Esophagus squamous epithelium (tissue), 5 donors: ENCODE data around the gene SS18L1. TPM values are rescaled to one million over a fixed set of nuclear protein-coding genes. Genes with fewer than 3 reads are reported as not detected.

Experiments
- DNase-seq: peaks from one replicate; lab custom pipeline; 2025; lab: John Stamatoyannopoulos, UW
- H3K27ac ChIP-seq, 4 donors: fragments of 200-600 bp; sonication (generic); one replicate each; pipeline ENCODE4 v1.5.1; 2016 to 2019; ENCODE audit warnings: mild to moderate bottlenecking in 1 of 4
- H3K27me3 ChIP-seq, 4 donors: fragments of 200-600 bp; sonication (generic); 1 replicate in 3 of 4; 2 replicates in 1 of 4; pipeline versions ENCODE4 v1.5.1 to v1.6.0; 2017 to 2021; ENCODE audit warnings: antibody characterized with exemption in 1 of 4
- H3K36me3 ChIP-seq, 3 donors: fragments of 200-600 bp; sonication (generic); one replicate each; pipeline ENCODE4 v1.5.1; 2016 to 2019
- H3K4me1 ChIP-seq, 3 donors: fragments of 200-600 bp; sonication (generic); one replicate each; pipeline ENCODE4 v1.5.1; 2017 to 2019
- H3K4me3 ChIP-seq, 4 donors: fragments of 200-600 bp; sonication (generic); 1 replicate in 3 of 4; 2 replicates in 1 of 4; pipeline ENCODE4 v1.5.1; 2016 to 2019; ENCODE audit warnings: mild to moderate bottlenecking in 2 of 4, moderate library complexity in 1 of 4
- H3K9me3 ChIP-seq, 3 donors: fragments of 200-600 bp; sonication (generic); one replicate each; pipeline ENCODE4 v1.5.1; 2016 to 2019
- CTCF ChIP-seq, 6 experiments: fragments of 450-650 bp in 4 of 6; fragments of 200-600 bp in 2 of 6; sonication (generic) in 2 of 6; IDR thresholded peaks; one replicate each; pipeline ENCODE4 v1.5.1; 2016 to 2019; ENCODE audit warnings: antibody characterized with exemption in 6 of 6, mild to moderate bottlenecking in 4 of 6, moderate library complexity in 4 of 6
- POLR2A ChIP-seq, 4 donors: fragments of 450-650 bp; IDR thresholded peaks; one replicate each; pipeline ENCODE4 v1.6.1; 2017; ENCODE audit warnings: antibody characterized with exemption in 4 of 4, mild to moderate bottlenecking in 4 of 4, moderate library complexity in 3 of 4
- WGBS, 2 donors: methylation state at CpG; one replicate each; pipeline ENCODE4 v1.1.5; 2018; 5-methylcytosine and 5-hydroxymethylcytosine counted together
- intact Hi-C: fragments of 100-400 bp; cut with DNase I; formaldehyde crosslinking; loops from one replicate; pipeline ENCODE4 v1.15.0; 2022
- total RNA-seq, 4 donors: library from RNA; depleted of rRNA; stranded (reverse); fragments of >200 nt; gene quantifications; one replicate each; pipeline ENCODE4 v1.1.0, GENCODE V29; 2016
- donor health status: DM: yes; HTN: yes; CAD: no.

SS18L1 gene
- total RNA-seq, 4 donors from 2014 or later: 7.8 to 24.5 (median 15.0) TPM

- peak overlapping the region in 3 of 4 donors; percentile 31 to 65 (median 56) for H3K27ac ChIP-seq
- H3K36me3 ChIP-seq: peaks cover 20 to 73% (median 31%) of the 10 kb centered on the region in 3 donors
- H3K4me1 ChIP-seq: peaks cover 10 to 53% (median 21%) of the 10 kb centered on the region in 3 donors
- no peak overlapping the region for H3K4me3 ChIP-seq
- H3K27me3 ChIP-seq: no peaks in the 10 kb centered on the region
- intact Hi-C loops: no loop called here
- 86 to 98% methylated on average over 6 to 11 of the region's 17 CpGs for whole genome bisulfite sequencing, 2 donors
- TF ChIP-seq POLR2A (IDR thresholded peaks at IDR 0.05) (no peak), CTCF (IDR thresholded peaks at IDR 0.05) (no peak)
- no peak for DNase-seq
- no peaks in the 10 kb centered on the region for H3K9me3 ChIP-seq
These were observed 17.3 kb downstream of the SS18L1 start for GRCh38 chr20:62160876-62161275.

GRCh38 chr20:62161347-62161746, 17.8 kb downstream of the SS18L1 start:
- Histone ChIP-seq H3K36me3 (peaks cover 20 to 73% (median 31%) of the 10 kb centered on the region in 3 donors), H3K4me3 (no peak overlapping the region), H3K27me3 (no peaks in the 10 kb centered on the region), H3K4me1 (peaks cover 10 to 48% (median 21%) of the 10 kb centered on the region in 3 donors), H3K27ac (peak overlapping the region; percentile 26 to 65 (median 44)), H3K9me3 (no peaks in the 10 kb centered on the region)
- TF ChIP-seq CTCF (IDR thresholded peaks at IDR 0.05) (no peak), POLR2A (IDR thresholded peaks at IDR 0.05) (no peak)
- intact Hi-C loops: no loop called here
- WGBS, 2 donors: 55% methylated on average over 4 of the region's 17 CpGs; no CpG with 5 or more reads in 1 of the 2 donors
- no peak for DNase-seq

GRCh38 chr20:62162765-62163484, 19.4 kb downstream of the SS18L1 start:
- DNase-seq: no peak
- Histone ChIP-seq H3K9me3 (no peaks in the 10 kb centered on the region), H3K4me1 (peaks cover 0 to 32% (median 15%) of the 10 kb centered on the region in 3 donors), H3K27me3 (no peaks in the 10 kb centered on the region), H3K4me3 (no peak overlapping the region), H3K36me3 (peaks cover 20 to 88% (median 37%) of the 10 kb centered on the region in 3 donors), H3K27ac (no peak overlapping the region)
- intact Hi-C loops: no loop called here
- TF ChIP-seq POLR2A (IDR thresholded peaks at IDR 0.05) (no peak), CTCF (IDR thresholded peaks at IDR 0.05) (no peak)
- WGBS, 2 donors: 93 to 95% methylated on average over 3 to 4 of the region's 38 CpGs

DNA sequence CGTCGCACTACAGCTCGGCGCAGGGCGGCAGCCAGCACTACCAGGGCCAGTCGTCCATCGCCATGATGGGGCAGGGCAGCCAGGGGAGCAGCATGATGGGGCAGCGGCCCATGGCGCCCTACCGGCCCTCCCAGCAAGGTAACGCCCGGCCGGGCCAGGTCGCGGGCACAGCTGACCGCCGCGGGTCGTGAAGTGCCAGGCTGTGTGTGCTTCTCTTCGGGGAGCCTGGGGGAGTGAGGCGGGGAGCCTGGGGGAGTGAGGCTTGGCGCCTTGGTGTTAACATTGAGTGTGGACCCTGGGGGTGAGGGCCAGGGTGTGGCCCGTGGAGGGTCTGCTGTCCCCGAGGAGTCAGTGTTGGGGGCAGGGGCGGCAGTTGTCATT, 19.9 kb downstream of the SS18L1 start:
- Histone ChIP-seq H3K27me3 (no peaks in the 10 kb centered on the region), H3K36me3 (peaks cover 20 to 92% (median 39%) of the 10 kb centered on the region in 3 donors), H3K4me3 (no peak overlapping the region), H3K4me1 (peaks cover 0 to 32% (median 15%) of the 10 kb centered on the region in 3 donors), H3K27ac (no peak overlapping the region), H3K9me3 (no peaks in the 10 kb centered on the region)
- 83 to 87% methylated on average over 2 to 3 of the region's 25 CpGs for WGBS, 2 donors
- intact Hi-C loops: no loop called here
- no peak for DNase-seq
- TF ChIP-seq CTCF (IDR thresholded peaks at IDR 0.05) (no peak), POLR2A (IDR thresholded peaks at IDR 0.05) (no peak)

DNA sequence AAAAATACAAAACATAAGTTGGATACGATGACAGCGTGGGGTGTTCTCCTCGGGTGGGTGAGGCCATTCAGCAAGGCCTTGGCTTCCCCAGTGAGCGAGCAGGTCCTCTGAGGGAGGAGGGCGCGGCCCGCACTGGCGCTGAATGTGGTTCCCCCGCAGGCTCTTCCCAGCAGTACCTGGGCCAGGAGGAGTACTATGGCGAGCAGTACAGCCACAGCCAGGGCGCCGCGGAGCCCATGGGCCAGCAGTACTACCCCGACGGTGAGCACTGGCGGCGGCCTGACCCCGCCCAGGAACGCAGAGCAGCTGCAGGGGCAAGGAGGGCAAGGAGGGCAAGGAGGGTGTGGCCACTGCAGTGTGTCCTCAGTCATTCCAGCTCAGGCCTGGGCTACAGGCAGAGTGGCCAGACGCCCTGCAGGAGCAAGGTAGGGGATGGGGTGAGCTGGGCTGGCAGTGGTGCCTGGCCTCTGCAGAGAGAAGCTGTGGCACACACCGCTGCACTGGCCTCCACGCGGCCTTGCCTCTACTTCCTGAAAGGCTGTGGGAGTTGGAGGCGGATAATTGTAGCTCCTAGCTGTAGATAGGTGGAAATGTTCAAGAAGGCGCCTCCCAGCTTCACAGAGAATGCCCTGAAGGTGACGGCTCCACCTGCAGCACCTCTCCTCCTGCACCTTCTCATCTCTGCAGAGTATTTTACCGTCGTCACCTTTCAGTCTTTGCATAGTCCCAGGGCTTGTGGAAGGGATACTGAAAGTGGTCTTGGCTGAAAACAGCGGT, 20.6 kb downstream of the SS18L1 start:
- 93 to 98% methylated on average over 13 to 20 of the region's 29 CpGs for WGBS, 2 donors

More for the DNA sequence above, 20.6 kb downstream of the SS18L1 start:
- no peak for DNase-seq
- H3K36me3 ChIP-seq: peaks cover 20 to 92% (median 46%) of the 10 kb centered on the region in 3 donors
- peaks cover 0 to 27% (median 15%) of the 10 kb centered on the region in 3 donors for H3K4me1 ChIP-seq
- H3K27me3 ChIP-seq: no peaks in the 10 kb centered on the region
- no peak for TF ChIP-seq CTCF (IDR thresholded peaks at IDR 0.05)
- TF ChIP-seq POLR2A (IDR thresholded peaks at IDR 0.05): no peak
- H3K4me3 ChIP-seq: no peak overlapping the region
- H3K9me3 ChIP-seq: no peaks in the 10 kb centered on the region
- intact Hi-C loops: no loop called here
- H3K27ac ChIP-seq: no peak overlapping the region
